ENCODE data around the gene MRFAP1L1.

DNA sequence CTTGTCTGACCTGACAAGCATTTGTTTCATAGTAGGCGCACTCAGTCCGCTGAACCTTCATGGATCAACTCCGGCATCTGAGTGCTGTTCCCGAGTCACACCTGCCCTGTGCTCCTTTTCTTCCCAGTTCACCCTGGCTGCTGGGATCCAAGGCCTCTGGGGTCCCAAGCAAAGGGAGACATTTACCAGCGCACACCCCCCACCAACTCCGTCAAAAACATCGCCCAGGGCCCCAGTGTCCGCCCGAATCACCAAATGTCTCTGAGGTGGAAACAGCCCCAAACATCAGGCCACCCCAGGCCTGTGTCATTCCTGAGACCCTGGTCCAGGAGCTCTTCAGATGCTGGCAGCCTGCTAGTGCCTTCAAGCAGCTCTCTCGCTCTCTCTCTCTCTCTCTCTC lies 11.5 kb upstream of the MRFAP1L1 start:
- TF ChIP-seq, protein P1, sequence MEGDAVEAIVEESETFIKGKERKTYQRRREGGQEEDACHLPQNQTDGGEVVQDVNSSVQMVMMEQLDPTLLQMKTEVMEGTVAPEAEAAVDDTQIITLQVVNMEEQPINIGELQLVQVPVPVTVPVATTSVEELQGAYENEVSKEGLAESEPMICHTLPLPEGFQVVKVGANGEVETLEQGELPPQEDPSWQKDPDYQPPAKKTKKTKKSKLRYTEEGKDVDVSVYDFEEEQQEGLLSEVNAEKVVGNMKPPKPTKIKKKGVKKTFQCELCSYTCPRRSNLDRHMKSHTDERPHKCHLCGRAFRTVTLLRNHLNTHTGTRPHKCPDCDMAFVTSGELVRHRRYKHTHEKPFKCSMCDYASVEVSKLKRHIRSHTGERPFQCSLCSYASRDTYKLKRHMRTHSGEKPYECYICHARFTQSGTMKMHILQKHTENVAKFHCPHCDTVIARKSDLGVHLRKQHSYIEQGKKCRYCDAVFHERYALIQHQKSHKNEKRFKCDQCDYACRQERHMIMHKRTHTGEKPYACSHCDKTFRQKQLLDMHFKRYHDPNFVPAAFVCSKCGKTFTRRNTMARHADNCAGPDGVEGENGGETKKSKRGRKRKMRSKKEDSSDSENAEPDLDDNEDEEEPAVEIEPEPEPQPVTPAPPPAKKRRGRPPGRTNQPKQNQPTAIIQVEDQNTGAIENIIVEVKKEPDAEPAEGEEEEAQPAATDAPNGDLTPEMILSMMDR (IDR thresholded peaks at IDR 0.05; ENCODE audit: poor library complexity, severe bottlenecking) = no peak
- TF ChIP-seq EP300 (conservative IDR thresholded peaks at IDR 0.05; ENCODE audit: poor library complexity, severe bottlenecking) (no peak), RAD21 (conservative IDR thresholded peaks at IDR 0.05) (no peak), MXI1 (conservative IDR thresholded peaks at IDR 0.05; ENCODE audit: poor library complexity, severe bottlenecking) (no peak)
